Caco-2 (cell line): ENCODE results near the gene ZBTB7A. TPM values are rescaled to one million over a fixed set of nuclear protein-coding genes. Genes with fewer than 3 reads are reported as not detected.

ENCODE experiments used
- BruUV-seq: library from RNA; stranded (reverse); fragments of 400-500 nt; replicated peaks from 2 replicates; lab custom pipeline; 2021; lab: Mats Ljungman, UMichigan
- CTCF ChIA-PET: fragments of 300-600 bp; sonication (Branson Sonifier 250); formaldehyde crosslinking; loops from one replicate; lab custom pipeline; 2022; ENCODE audit warnings: antibody characterized with exemption; lab: Charles Lee
- POLR2A ChIA-PET: fragments of 300-600 bp; sonication (Branson Sonifier 250); formaldehyde crosslinking; loops from one replicate; lab custom pipeline; 2022; ENCODE audit warnings: antibody characterized with exemption; lab: Charles Lee
- DNase-seq, 2 experiments: peaks; one replicate each; pipeline versions ENCODE4 v3.0.0 to v3.0.0-alpha.2; 2020 to 2022
- H3K27me3 ChIP-seq: replicated peaks from 2 replicates; pipeline ENCODE4 v1.6.0; 2011; ENCODE audit warnings: low read length; ENCODE audit not compliant: control insufficient read depth, insufficient read depth
- H3K36me3 ChIP-seq: 2 replicates; pipeline ENCODE4 v1.5.1; 2011; ENCODE audit warnings: low read length; ENCODE audit not compliant: control insufficient read depth, insufficient read depth
- H3K4me1 ChIP-seq: fragments of 250-450 bp; sonication (Bioruptor Pico); 2 replicates; pipeline ENCODE4 v1.5.1; 2020; ENCODE audit warnings: mild to moderate bottlenecking
- H3K4me3 ChIP-seq: 2 replicates; pipeline ENCODE4 v1.5.1; 2011; ENCODE audit warnings: low read depth, mild to moderate bottlenecking, control low read depth, low read length
- H3K9me3 ChIP-seq: fragments of 250-450 bp; sonication (Bioruptor Pico); 2 replicates; pipeline ENCODE4 v1.5.1; 2020; ENCODE audit warnings: mild to moderate bottlenecking, moderate library complexity
- H3K27ac Mint-ChIP-seq: one replicate; pipeline ENCODE4 v1.8.0; 2022; ENCODE audit warnings: mixed read lengths; ENCODE audit not compliant: unreplicated experiment
- H3K27me3 Mint-ChIP-seq: one replicate; pipeline ENCODE4 v1.8.0; 2022; ENCODE audit warnings: mixed read lengths; ENCODE audit not compliant: insufficient read depth, unreplicated experiment
- H3K36me3 Mint-ChIP-seq: one replicate; pipeline ENCODE4 v1.8.0; 2022; ENCODE audit warnings: mild to moderate bottlenecking, mixed read lengths; ENCODE audit not compliant: insufficient read depth, unreplicated experiment
- H3K4me1 Mint-ChIP-seq: one replicate; pipeline ENCODE4 v1.8.0; 2022; ENCODE audit warnings: low read depth, mixed read lengths; ENCODE audit not compliant: unreplicated experiment
- H3K4me3 Mint-ChIP-seq: one replicate; pipeline ENCODE4 v1.8.0; 2022; ENCODE audit warnings: mild to moderate bottlenecking, moderate library complexity, mixed read lengths; ENCODE audit not compliant: unreplicated experiment
- H3K9me3 Mint-ChIP-seq: one replicate; pipeline ENCODE4 v1.8.0; 2022; ENCODE audit warnings: mixed read lengths; ENCODE audit not compliant: unreplicated experiment
- CTCF ChIP-seq, 2 experiments: fragments of 200-600 bp in 1 of 2; IDR thresholded peaks; 1 replicate in 1 of 2; 2 replicates in 1 of 2; pipeline versions ENCODE4 v1.5.1 to v1.8.0; 2011 to 2022; ENCODE audit warnings: antibody characterized with exemption in 1 of 2, control low read depth in 1 of 2, inconsistent platforms in 1 of 2, low read depth in 1 of 2, low read length in 1 of 2, mild to moderate bottlenecking in 1 of 2, moderate library complexity in 1 of 2; ENCODE audit not compliant: insufficient read depth in 1 of 2, severe bottlenecking in 1 of 2, unreplicated experiment in 1 of 2
- intact Hi-C: fragments of 100-400 bp; cut with micrococcal nuclease; formaldehyde crosslinking; loops from one replicate; pipeline ENCODE4 v1.10.0; 2022; ENCODE audit not compliant: unreplicated experiment
- total RNA-seq: library from RNA; stranded (reverse); gene quantifications from 2 replicates; pipeline ENCODE4 v1.2.3, GENCODE V29; 2022

Gene ZBTB7A
- total RNA-seq, 1 experiment from 2014 or later = 11.9 TPM

GRCh38 chr19:3995607-3996006 lies 71.1 kb downstream of the ZBTB7A start:
- H3K27me3 ChIP-seq = no peaks in the 10 kb centered on the region
- no peak overlapping the region for H3K4me3 Mint-ChIP-seq
- TF ChIP-seq CTCF (IDR thresholded peaks at IDR 0.05; ENCODE audit: insufficient read depth in 1 of 2, low read depth in 1 of 2, low read length in 1 of 2, severe bottlenecking in 1 of 2, unreplicated experiment in 1 of 2) = no peak
- no peak overlapping the region for H3K4me3 ChIP-seq
- no peak for DNase-seq
- no peaks in the 10 kb centered on the region for H3K27me3 Mint-ChIP-seq
- ChIA-PET CTCF (interaction anchor here (0.7 to 0.9 kb wide), 2 partner anchors 81 to 135 kb away, joined by 3 to 6 read pairs; no protein-coding TSS in a partner anchor), POLR2A (no interaction called here)
- H3K4me1 Mint-ChIP-seq = peaks cover 5% of the 10 kb centered on the region
- intact Hi-C loops = no loop called here
- no TSS peak for BruUV-seq
- no peaks in the 10 kb centered on the region for H3K4me1 ChIP-seq
- H3K27ac Mint-ChIP-seq = no peak overlapping the region
- no peaks in the 10 kb centered on the region for H3K36me3 Mint-ChIP-seq
- H3K9me3 ChIP-seq = no peaks in the 10 kb centered on the region
- peaks cover 6% of the 10 kb centered on the region for H3K9me3 Mint-ChIP-seq
- H3K36me3 ChIP-seq = no peaks in the 10 kb centered on the region

Other genes starting within 250 kb of the ZBTB7A start
- not detected in 2 replicates for gene ZFR2, start 197.9 kb downstream of the ZBTB7A start, total RNA-seq
- not detected in 2 replicates for gene ATCAY, start 186.2 kb downstream of the ZBTB7A start, total RNA-seq
- gene NMRK2, start 133.8 kb downstream of the ZBTB7A start, total RNA-seq = not detected in 2 replicates
- 58.6 and 66.4 TPM in 2 replicates for gene DAPK3, start 95.8 kb downstream of the ZBTB7A start, total RNA-seq
- 2,154 and 2,157 TPM in 2 replicates for gene EEF2, start 81.4 kb downstream of the ZBTB7A start, total RNA-seq
- gene PIAS4, start 59.2 kb downstream of the ZBTB7A start, total RNA-seq = 43.3 and 45.7 TPM in 2 replicates
- 149 and 163 TPM in 2 replicates for gene MAP2K2, start 57.2 kb upstream of the ZBTB7A start, total RNA-seq
- gene CREB3L3, start 86.7 kb upstream of the ZBTB7A start, total RNA-seq = 1.1 and 2.3 TPM in 2 replicates
- 18.2 and 20.1 TPM in 2 replicates for gene SIRT6, start 115.7 kb upstream of the ZBTB7A start, total RNA-seq
- 0.16 and 0.39 TPM in 2 replicates for gene ANKRD24, start 115.8 kb upstream of the ZBTB7A start, total RNA-seq
- 0.68 and 0.81 TPM in 2 replicates for gene EBI3, start 162.6 kb upstream of the ZBTB7A start, total RNA-seq
- gene YJU2, start 180.2 kb upstream of the ZBTB7A start, total RNA-seq = 19.5 TPM in 2 replicates
- 1.4 and 3.5 TPM in 2 replicates for gene SHD, start 212.4 kb upstream of the ZBTB7A start, total RNA-seq
- not detected in 2 replicates for gene TMIGD2, start 235.5 kb upstream of the ZBTB7A start, total RNA-seq
- 9.0 and 15.6 TPM in 2 replicates for gene FSD1, start 237.7 kb upstream of the ZBTB7A start, total RNA-seq